ENCODE measurements around the gene TEX13A.

The TEX13A gene

GRCh38 chrX:105219454-105220401 lies 766 bp downstream of the TEX13A start:
- H3K4me3 ChIP-seq (ENCODE audit: control insufficient read depth, low read depth, low read length) = no peak overlapping the region
- DNase-seq (ENCODE audit: low read depth) = no peak
- TF ChIP-seq, protein P1, sequence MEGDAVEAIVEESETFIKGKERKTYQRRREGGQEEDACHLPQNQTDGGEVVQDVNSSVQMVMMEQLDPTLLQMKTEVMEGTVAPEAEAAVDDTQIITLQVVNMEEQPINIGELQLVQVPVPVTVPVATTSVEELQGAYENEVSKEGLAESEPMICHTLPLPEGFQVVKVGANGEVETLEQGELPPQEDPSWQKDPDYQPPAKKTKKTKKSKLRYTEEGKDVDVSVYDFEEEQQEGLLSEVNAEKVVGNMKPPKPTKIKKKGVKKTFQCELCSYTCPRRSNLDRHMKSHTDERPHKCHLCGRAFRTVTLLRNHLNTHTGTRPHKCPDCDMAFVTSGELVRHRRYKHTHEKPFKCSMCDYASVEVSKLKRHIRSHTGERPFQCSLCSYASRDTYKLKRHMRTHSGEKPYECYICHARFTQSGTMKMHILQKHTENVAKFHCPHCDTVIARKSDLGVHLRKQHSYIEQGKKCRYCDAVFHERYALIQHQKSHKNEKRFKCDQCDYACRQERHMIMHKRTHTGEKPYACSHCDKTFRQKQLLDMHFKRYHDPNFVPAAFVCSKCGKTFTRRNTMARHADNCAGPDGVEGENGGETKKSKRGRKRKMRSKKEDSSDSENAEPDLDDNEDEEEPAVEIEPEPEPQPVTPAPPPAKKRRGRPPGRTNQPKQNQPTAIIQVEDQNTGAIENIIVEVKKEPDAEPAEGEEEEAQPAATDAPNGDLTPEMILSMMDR (conservative IDR thresholded peaks at IDR 0.05; ENCODE audit: control insufficient read depth, insufficient read depth, low read depth, low read length) = no peak

GRCh38 chrX:105211066-105211575 lies 9.4 kb downstream of the TEX13A start:
- no peak overlapping the region for H3K4me3 ChIP-seq (ENCODE audit: control insufficient read depth, low read depth, low read length)
- peak; percentile 2 for DNase-seq (ENCODE audit: low read depth)
- TF ChIP-seq, protein P1 (conservative IDR thresholded peaks at IDR 0.05; ENCODE audit: control insufficient read depth, insufficient read depth, low read depth, low read length) = no peak

- no peak for DNase-seq (ENCODE audit: low read depth)
These were observed 10.2 kb downstream of the TEX13A start for GRCh38 chrX:105210258-105210657.

DNA sequence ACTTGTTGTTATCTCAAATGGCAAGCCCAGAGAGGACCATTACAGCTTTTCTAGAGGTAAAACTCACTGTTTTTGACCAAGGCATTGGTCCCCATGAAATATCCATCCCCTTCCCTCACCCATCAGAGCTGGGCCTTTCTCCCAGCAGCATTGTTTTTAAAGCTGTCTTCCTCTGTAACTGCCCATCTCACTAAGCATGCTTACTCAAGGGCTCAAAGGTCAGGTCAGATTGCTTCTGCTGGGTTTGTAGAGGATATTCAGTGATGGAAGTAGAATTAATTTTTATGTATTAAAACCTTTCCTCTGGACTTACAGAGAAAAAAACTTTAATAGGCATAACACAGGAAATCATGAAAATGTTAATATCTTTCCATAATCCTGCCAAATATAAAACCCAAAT lies 11.1 kb downstream of the TEX13A start:
- no peak overlapping the region for H3K4me3 ChIP-seq (ENCODE audit: control insufficient read depth, low read depth, low read length)
- TF ChIP-seq, protein P1 (conservative IDR thresholded peaks at IDR 0.05; ENCODE audit: control insufficient read depth, insufficient read depth, low read depth, low read length) = no peak
- DNase-seq (ENCODE audit: low read depth) = no peak

More at GRCh38 chrX:105210258-105210657, 10.2 kb downstream of the TEX13A start:
- TF ChIP-seq, protein P1 (conservative IDR thresholded peaks at IDR 0.05; ENCODE audit: control insufficient read depth, insufficient read depth, low read depth, low read length) = peak; percentile 27
- H3K4me3 ChIP-seq (ENCODE audit: control insufficient read depth, low read depth, low read length) = no peak overlapping the region

GRCh38 chrX:105191878-105192277 lies 28.6 kb downstream of the TEX13A start:
- no peak overlapping the region for H3K4me3 ChIP-seq (ENCODE audit: control insufficient read depth, low read depth, low read length)
- TF ChIP-seq, protein P1 (conservative IDR thresholded peaks at IDR 0.05; ENCODE audit: control insufficient read depth, insufficient read depth, low read depth, low read length) = peak; percentile 64
- peak; percentile 23 for DNase-seq (ENCODE audit: low read depth)

DNA sequence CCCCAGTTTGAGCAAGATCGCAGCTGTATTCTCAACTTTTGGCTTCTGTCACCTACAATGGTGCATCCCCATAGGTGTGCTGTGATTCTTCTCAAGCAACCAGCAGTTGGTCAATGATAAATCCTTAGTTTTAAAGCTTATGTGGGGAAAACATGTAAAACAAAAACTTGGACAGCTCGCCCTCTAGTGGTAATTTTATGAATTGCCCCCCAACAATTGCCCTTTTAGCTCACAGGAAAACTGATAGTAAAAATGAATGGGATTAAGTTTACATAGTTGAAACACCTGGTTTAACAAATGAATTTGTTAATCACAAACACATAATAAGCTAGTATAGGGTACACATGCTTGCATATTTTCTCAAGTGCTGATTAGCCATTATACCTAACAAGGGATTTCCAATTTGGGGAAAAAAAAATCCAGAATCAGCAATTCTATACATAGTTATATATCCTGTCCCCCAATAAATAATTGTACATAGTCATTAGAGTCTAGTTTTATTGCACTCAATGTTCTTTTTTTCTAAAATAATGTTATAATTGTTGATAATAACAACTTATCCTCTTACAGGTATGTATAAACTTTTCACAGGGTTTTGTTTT lies 30.1 kb downstream of the TEX13A start:
- TF ChIP-seq, protein P1 (conservative IDR thresholded peaks at IDR 0.05; ENCODE audit: control insufficient read depth, insufficient read depth, low read depth, low read length) = peak; percentile 83
- H3K4me3 ChIP-seq (ENCODE audit: control insufficient read depth, low read depth, low read length) = no peak overlapping the region
- DNase-seq (ENCODE audit: low read depth) = peak; percentile 41

All from fibroblast of mammary gland (primary cell).